HG02973 (cell line): ENCODE results near the gene GFPT2.

Experiments used
- ATAC-seq: cut with Tn5 transposase; IDR thresholded peaks from one replicate; pipeline ENCODE4 v1.9.1; 2021; ENCODE audit warnings: moderate library complexity; ENCODE audit not compliant: unreplicated experiment

The GFPT2 gene

GRCh38 chr5:180353048-180353979, at the start of gene GFPT2:
GFPT2 (minus strand) TSS chr5:180353336; CDS start chr5:180353217, 119 bp downstream.
- peak; percentile 64 for ATAC-seq

- ATAC-seq, result no peak
These were observed 49.6 kb upstream of the GFPT2 start for GRCh38 chr5:180402716-180403115.

- ATAC-seq, result no peak
These were observed 48.2 kb upstream of the GFPT2 start for GRCh38 chr5:180401229-180401907.

- no peak for ATAC-seq
These were observed 47.3 kb upstream of the GFPT2 start for GRCh38 chr5:180400416-180400815.

GRCh38 chr5:180399401-180400215, 46.5 kb upstream of the GFPT2 start:
- ATAC-seq, result no peak

- no peak for ATAC-seq
These were observed 43.8 kb upstream of the GFPT2 start for GRCh38 chr5:180396926-180397325.

- no peak for ATAC-seq
These were observed 42.6 kb upstream of the GFPT2 start for GRCh38 chr5:180395540-180396274.

- no peak for ATAC-seq
These were observed 41.0 kb upstream of the GFPT2 start for GRCh38 chr5:180394031-180394636.

- no peak for ATAC-seq
These were observed 38.1 kb upstream of the GFPT2 start for GRCh38 chr5:180391276-180391675.

- ATAC-seq, result no peak
These were observed 37.5 kb upstream of the GFPT2 start for GRCh38 chr5:180390441-180391190.

- ATAC-seq, result no peak
These were observed 36.3 kb upstream of the GFPT2 start for GRCh38 chr5:180389252-180390101.

GRCh38 chr5:180387798-180388197, 34.7 kb upstream of the GFPT2 start:
- ATAC-seq, result no peak

- ATAC-seq, result no peak
These were observed 29.8 kb upstream of the GFPT2 start for GRCh38 chr5:180382926-180383325.

- ATAC-seq, result no peak
These were observed 28.8 kb upstream of the GFPT2 start for GRCh38 chr5:180381851-180382480.

GRCh38 chr5:180381428-180381827, 28.3 kb upstream of the GFPT2 start:
- no peak for ATAC-seq

GRCh38 chr5:180380856-180381255, 27.7 kb upstream of the GFPT2 start:
- no peak for ATAC-seq

- no peak for ATAC-seq
These were observed 27.3 kb upstream of the GFPT2 start for GRCh38 chr5:180380441-180380840.
